HG03025 (cell line): ENCODE results near the gene DPT.
"Not testable (repeated sequence)": the region's sequence is repeated elsewhere in the genome, so short reads cannot be mapped to it uniquely, and the experiment has no call there.

Experiments used
- ATAC-seq: cut with Tn5 transposase; IDR thresholded peaks from one replicate; pipeline ENCODE4 v1.9.1; 2021; ENCODE audit warnings: mild to moderate bottlenecking, moderate library complexity; ENCODE audit not compliant: unreplicated experiment, low FRiP score

Gene DPT

DNA sequence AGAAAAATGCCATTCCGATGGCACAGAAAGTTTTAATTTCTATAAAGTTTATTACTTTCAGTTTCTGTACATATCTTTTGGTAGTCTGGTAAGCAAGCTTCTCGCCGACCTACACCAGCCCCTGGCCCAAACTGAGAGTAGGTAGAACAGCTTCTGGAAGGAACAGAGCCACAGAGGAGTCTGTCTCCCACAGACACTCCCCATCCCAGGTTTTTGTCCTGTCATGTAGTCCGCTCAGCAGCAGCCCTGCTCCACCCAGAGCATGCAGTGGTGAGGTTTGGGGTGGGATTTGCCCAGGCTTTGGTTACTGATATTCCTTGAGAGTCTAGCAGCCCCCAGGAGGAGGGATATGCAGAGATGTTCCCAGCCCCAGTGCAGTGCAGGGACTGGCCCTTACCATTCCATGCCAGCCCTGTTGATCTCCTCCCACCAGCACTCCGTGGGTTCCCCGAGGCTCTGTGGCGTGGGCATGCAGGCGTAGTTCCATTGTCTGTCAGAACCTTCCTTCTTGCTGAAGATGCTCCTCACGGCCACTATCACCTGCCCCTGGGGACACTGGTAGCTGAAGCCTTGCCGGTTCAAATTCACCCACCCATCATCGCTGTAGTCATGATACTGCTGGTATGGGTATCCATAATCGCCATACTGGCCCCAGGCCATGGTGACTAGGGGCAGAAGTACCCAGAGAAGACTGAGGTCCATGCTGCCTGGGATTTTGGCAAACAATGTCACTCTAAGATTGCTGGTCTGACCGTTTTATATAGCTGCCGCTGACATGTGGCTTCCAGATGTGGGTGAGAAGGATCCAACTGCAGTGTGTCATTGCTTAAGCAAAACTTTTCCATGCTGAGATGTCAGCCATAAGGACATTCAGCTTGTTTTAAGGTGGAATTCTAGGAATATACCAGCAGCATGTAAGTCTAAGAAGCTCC, at the start of gene DPT:
DPT (minus strand) TSS at position 734 of the 932 bp plus-strand sequence; CDS start at position 702, 32 bp downstream.
- no peak for ATAC-seq

DNA sequence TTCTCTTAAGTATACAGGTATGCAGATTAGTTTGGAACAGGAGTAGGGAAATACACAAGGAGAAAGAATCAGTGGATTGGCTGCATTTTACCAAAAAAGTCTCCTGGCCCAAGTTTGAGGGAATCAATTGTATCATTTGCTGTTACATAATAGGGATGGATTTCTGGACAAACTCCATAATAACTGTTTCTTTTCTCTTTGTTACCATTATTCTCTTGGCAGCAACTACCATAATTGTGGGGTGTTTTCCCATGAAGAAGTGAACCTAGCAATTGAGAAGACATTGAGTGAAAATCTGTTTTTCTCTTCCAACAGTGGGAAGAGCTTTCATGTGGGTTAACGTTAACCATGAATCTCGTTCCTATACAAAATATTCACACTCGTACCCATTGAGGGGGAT, 46.4 kb upstream of the DPT start:
- no peak for ATAC-seq

DNA sequence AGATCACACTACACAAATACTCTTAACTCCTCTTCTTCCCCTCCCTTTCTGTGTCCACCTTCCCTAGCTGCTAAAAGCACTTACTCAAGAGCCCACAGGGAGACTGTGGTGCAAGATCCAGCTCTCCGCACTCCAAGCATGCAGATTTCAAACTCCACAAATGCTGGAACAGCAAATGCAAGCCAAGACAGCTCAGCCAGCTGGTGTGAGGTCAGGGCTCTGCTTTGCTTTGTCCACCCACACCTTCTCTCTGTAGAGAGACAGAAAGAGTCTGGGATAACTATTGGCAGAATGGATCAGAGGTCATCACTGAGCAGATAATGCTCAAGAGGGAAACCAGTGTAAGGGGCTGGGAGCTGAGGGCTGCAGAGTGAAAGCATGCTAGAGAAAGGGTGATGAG, 45.2 kb upstream of the DPT start:
- no peak for ATAC-seq

DNA sequence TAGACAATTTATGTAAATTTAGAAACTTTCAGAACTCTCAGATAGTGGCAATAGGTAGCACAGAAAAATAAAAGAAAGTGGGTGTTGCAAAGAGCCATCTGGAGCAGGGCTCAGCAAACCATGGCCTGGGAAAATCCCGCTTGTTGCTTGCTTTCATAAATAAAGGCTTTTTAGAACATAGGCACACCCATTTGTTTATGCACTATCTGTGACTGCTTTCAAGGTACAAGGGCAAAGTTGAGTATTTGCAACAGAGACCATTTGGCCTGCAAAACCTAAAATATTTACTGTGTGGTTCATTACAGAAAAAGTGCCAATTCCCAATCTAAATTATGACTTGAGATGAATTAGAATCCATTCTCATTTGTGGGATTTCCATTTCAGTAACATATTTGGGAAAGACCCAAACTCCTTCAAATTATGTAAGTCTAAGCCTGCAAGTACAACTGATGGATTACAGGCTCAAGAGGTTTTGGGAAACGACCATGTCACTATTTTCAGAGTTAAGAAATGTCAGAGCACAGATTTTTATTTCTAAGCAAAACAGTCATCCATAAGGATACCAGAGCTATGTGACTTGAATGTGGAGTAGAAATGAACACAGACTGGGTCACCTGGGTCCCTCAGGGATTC, 43.5 kb upstream of the DPT start:
- no peak for ATAC-seq

DNA sequence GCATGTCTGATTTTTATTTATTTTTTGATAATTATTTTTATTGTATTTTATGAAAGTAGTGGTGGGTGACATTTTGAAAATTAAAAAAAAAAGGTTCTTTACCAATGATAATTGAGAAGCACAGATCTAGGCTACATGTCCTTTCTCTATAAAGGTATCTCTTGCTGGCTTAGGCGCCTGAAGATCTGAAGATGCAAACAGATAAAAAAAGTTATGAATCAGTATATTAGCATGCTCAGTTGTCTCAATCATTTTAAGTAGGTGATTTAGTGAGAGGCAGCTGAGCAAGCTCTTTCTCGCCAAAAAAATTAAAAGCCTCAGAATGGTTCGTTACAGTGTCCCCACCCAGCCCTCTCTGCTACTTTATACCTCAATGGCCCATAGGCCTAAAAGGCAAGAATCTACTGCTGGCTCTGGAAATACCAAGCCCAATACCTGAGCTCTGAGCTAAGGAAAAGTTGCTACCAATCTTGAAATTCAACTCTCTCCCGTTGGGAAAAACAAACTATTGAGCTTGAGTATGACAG, 42.2 kb upstream of the DPT start:
- no peak for ATAC-seq

DNA sequence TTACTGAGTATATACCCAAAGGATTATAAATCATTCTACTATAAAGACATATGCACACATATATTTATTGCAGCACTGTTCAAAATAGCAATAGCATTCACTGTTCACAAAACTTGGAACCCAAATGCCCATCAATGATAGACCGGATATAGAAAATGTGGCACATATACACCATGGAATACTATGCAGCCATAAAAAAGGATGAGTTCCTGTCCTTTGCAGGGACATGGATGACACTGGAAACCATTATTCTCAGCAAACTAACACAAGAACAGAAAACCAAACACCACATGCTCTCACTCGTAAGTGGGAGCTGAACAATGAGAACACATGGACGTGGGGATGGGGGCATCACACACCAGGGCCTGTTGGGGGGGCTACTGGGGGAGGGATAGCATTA, 40.9 kb upstream of the DPT start:
- ATAC-seq = not testable (repeated sequence)

DNA sequence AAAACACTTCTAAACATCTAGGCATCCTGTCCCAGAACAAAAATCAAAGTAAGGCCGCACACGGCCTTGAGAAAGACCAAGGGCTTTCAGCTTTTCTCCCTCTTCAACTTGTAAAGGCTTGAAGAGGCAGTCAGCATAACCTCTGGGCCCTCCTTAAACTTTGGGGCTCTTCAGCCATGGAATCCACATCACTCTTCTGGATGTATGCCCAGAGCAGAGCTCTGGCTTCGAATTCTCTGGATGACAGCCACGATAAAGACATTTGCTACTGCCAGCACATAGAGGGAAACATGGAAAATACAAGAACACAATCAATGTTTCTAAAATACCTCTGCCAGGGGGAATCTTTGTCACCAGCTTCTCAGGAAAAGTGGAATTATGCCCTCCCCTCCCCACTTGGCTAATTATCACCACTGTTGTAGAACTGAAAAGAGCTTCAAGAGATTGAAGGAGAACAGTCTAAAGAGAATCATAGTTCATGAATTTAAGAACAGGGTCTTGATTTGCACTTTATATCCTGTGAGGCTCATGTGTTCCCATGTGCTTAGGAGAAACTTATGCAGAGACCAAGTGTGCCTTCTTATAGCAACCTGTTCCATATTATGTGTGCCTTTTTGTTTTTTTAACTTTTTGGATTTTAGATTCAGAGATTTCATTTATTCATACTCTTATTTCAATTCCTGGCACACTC, 39.0 kb upstream of the DPT start:
- no peak for ATAC-seq

DNA sequence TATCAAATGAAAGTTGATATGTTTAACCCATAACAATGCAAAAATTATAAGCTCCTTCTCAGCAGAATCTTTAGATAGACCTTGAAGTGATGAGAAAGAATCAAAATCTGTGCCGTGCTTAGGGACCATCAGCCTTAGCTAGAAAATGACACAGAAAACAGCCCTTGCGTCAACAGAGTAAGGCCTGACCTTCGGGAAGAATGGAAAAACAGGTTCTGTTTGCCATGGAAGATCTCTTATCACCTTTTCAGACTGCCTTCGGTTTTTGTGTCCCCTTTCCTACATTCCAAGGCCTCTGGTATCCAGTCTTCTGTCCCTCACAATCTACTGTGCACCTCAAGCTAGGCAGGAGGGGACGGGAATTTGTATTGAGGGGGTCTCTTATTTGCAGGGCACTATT, 37.6 kb upstream of the DPT start:
- no peak for ATAC-seq

DNA sequence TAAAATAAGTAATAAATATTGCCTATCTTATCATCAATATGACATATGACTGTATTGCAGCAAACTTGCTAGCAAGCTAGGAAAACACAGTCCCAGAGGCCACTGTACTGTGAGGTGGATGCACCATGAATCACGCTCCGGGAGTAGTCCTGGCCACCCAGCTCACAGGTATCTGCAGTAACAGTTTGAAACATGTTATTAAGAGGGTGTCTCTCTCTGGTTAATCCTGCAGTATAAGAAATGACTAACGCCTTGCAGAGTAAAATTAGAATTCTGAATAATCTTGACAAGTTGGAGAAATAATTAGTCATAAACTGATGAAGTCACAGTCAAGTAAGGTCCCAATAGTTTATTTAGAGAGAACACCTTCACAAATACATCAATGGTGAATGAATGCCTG, 34.0 kb upstream of the DPT start:
- no peak for ATAC-seq

DNA sequence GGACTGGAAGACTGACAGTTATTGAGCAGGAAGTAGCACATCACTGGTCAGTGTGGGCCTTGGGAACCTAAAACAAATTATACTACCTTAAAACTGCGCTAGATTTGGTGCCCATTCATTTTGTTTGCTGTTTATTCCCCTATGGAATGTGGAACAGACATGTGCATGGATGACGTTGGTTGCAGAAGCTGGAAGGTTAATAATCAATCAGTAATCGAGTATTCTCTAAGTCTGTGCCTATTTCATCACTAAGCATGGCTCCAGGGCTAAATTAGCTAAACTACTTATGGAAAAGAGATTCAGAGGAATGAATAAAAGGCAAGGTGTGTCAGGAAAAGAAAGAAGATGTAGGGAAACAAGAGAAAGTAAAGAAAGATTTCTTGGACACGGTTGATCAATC, 33.5 kb upstream of the DPT start:
- no peak for ATAC-seq

DNA sequence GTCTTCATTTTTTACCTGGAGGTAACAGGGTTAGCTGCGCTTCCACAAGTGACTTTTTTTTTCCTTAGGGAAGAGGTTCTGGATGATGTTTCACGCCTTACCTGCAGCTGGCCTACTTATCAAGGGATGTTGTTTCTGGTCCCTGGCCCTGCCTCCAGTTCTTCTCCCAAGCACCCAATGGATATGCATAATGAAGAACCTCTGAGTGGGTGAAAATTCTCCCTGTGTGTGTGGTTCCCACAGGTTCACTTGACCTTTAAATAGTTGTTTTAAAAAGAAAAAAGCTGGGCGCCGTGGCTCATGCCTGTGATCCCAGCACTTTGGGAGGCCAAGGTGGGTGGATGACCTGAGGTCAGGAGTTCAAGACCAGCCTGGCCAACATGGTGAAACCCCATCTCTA, 31.8 kb upstream of the DPT start:
- no peak for ATAC-seq

DNA sequence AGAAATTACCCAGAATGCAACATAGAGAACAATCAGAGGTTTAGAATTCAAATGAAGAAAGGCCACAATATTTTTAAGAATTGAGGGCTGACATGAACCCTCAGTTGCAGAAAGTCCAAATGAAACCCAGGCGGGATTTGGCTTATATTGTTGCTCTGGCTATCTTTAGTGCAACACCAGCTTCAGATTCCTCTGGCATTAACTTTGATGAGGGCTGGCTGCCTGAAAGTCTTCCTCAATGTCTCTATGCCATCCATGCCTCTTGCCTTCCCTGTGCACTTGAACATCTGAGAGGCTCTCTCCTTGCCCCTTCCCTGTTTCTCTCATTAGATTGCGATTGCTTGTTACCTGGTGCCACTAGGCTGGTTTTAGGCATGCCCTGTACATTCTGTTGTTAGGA, 31.2 kb upstream of the DPT start:
- ATAC-seq = no peak

DNA sequence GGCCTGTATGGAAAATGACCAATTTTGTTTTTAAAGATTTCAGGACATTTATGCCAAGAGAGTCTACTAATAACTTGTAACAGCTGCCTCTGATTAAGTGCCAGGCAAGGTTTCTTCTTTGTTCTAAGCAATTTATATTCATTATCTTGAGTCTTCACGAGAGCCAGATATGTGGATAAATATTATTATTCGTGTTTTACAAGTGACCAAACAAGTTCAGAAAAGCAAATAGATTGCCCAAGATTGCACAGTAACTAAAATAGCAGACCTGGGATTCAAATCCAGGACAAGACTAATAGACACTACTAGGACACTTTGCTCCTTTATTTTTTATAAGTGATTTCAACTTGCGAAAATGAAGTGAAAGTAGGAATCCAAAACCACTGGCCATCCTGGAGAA, 30.1 kb upstream of the DPT start:
- no peak for ATAC-seq

DNA sequence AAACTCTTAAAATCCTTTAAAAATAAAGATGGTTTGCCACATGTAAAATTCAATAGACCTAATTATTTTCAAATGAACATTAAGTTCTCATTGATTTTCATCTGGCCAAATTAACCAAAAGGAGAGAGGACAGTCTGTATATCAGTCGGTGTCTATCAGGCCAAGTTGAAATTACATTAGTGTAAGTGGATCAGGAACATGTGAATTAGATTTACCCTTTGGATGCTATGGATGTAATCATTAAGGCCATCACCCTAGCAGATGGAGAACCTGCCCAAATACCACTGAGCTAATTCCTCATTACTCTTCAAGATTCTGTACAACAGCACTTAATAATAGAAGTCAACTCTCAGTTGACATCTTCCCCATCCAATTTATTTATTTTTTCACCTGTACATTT, 29.5 kb upstream of the DPT start:
- ATAC-seq = no peak

DNA sequence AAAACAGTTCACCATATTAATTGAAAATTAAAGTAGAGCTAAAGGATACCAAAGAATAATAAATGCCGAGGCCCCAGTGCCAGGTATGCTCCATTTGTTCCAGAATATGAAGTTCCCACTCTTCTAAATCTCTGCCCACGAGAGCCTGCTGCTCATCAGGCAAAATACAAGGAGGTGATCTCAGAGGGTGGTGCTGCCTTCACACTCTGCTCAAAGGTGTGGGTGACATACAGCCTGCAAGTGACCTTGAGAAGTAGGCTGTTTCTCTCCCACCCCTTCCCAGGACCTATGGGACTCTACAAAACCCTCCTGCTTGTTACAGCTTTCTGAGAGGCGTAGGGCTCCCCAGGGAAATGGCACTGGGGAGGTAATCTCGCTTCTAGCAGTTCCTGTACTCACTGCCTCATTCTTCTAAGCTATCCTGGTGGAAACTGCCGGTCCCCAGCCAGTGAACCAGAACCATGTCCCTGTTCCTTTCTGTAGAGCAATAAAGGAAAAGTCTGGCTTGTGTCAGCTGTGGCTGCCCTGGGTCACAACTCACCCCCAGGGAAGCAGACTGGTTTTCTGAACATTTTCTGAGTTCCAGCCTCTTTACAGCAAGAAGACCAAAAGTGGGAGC, 26.9 kb upstream of the DPT start:
- no peak for ATAC-seq

DNA sequence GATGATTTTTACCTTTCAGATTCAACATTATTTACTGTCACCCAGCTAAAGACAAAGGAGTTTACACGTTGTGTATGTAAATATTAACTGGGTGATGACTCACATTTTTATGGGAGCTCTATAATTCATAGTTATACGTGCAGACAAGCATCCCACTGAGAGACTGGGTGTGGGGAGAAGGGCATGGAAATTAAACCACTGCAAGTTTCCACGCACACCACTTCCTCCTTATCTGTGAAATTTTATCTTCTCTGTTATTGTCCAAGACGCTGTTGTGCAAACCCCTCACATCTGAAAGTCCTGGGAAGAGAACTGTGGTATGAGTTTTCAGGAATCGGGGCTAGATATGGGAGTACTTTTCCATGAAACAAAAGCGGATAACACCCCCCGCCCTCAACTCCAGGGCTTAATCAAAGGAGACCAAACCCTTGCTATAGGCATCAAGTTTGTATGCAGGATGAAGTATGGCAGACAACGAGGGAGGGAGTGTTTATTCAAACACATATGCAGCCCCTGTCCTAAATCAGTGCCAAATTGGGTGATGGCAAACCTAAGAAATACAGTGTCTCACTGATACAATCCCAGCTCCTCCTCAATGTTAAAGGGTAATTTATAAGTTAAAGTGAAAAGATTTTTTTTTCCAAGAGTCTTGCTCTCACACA, 23.3 kb upstream of the DPT start:
- no peak for ATAC-seq

DNA sequence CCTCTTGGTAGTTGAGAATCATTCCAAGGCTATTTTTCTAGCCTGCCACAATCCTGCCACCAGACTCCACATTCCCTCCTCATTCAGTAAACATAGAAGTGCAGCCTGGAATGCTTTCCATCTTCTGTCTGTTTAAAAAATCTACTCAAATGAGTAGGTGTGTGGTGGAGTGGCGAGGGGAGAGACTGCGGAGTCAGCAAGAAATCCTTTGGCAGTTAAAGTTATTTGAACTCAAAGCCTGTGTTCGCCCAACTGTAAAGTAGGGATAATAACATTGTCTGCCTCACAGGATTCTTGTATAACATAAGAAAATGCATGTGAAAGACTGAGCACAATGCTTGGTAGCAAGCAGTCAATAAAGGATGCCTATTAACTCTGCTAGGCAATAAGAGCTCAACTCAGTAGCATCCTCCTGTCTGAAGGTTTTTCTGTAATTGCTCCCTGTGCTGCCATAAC, 22.2 kb upstream of the DPT start:
- no peak for ATAC-seq

DNA sequence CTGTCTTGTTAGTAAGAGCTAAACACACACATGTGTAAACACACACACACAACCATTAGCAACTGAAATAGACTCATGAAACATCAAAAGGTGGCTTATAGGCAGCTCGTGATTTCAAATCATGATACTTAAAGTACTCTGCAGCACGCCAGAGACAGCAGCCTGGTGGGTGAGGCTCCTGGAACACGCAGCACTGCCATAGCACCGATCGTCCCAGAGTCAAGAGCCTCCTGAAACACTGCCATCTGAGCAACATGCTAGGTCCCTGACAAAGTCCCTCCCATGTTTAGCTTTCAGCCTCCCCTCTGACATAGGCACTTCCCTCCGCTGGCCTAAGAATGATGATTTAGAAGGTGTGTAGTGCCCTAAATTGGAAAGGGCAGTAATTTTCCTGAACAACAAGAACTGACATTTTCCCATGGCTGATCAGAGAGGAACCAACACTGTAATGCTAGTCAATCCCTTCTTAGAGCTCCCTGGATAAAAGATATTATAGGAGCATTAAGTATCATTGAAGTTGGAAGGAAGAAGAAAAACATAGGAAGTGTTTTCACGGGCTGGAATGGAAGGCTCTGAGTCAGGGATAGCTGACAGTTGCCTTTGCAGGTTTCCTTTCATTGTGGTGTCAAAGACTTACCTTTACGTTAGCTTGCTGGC, 14.1 kb upstream of the DPT start:
- ATAC-seq = no peak

DNA sequence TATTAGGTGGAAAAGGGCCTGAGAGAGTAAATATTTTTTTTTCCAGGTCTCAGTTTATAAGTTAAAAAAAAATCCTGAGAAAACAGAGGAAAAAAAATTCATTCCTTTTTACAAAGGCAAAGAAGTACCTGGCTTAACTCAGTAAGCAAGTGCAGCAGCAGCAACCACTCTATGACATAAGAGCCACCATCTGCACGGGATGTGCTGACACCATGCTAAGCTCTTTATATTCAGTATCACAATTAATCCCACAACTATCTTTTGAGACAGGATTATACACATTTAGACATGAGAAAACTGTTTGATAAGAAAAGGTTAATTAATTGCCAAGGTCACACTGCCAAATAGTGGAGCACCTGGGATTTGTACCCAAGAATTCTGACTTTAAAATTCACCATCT, 13.4 kb upstream of the DPT start:
- ATAC-seq = no peak

DNA sequence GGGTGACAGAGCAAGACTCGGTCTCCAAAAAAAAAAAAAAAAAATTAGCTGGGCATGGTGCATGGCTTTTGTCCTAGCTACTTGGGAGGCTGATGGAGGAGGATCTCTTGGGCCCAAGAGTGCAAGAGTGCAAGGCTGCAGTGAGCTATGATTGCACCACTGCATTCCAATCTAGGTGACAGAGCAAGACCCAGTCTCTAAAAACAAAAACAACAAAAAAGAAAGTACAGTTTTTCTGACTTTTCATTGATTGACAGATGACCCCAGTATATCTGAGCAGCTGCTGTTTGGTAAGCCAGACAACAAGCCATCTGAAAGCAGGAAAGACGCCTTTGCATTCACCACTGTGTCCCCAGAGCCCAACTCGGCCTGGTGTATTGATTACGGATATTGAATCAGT, 10.9 kb upstream of the DPT start:
- no peak for ATAC-seq
